Thyroid gland (tissue), 4 donors: ENCODE data around the gene USP46. TPM values are rescaled to one million over a fixed set of nuclear protein-coding genes. Genes with fewer than 3 reads are reported as not detected.

Source experiments
- DNase-seq, 2 donors: peaks; one replicate each; pipeline ENCODE4 v3.0.0-alpha.2; 2019
- H3K27ac ChIP-seq, 3 donors: fragments of 200-600 bp; sonication (generic); 1 replicate in 2 of 3; 2 replicates in 1 of 3; pipeline ENCODE4 v1.5.1; 2016 to 2019; ENCODE audit warnings: mild to moderate bottlenecking in 1 of 3, moderate library complexity in 1 of 3
- H3K27me3 ChIP-seq: fragments of 200-600 bp; sonication (generic); one replicate; pipeline ENCODE4 v1.5.1; 2019
- H3K36me3 ChIP-seq, 2 donors: fragments of 200-600 bp; sonication (generic); one replicate each; pipeline ENCODE4 v1.5.1; 2016 to 2019
- H3K4me1 ChIP-seq, 2 donors: fragments of 200-600 bp; sonication (generic); one replicate each; pipeline ENCODE4 v1.5.1; 2017 to 2019
- H3K4me3 ChIP-seq, 3 donors: fragments of 200-600 bp; sonication (generic); replicated peaks in 1 of 3; 1 replicate in 2 of 3; 2 replicates in 1 of 3; pipeline ENCODE4 v1.5.1; 2016; ENCODE audit warnings: mild to moderate bottlenecking in 1 of 3
- H3K9me3 ChIP-seq: fragments of 200-600 bp; sonication (generic); one replicate; pipeline ENCODE4 v1.5.1; 2017
- CTCF ChIP-seq, 6 experiments: fragments of 200-600 bp in 3 of 6; fragments of 450-650 bp in 3 of 6; sonication (generic) in 3 of 6; IDR thresholded peaks; one replicate each; pipeline ENCODE4 v1.5.1; 2016 to 2019; ENCODE audit warnings: antibody characterized with exemption in 6 of 6, mild to moderate bottlenecking in 2 of 6, inconsistent platforms in 1 of 6, moderate library complexity in 1 of 6
- POLR2A ChIP-seq, 2 donors: fragments of 450-650 bp; IDR thresholded peaks; one replicate each; pipeline ENCODE4 v1.6.1; 2017; ENCODE audit warnings: antibody characterized with exemption in 2 of 2, mild to moderate bottlenecking in 2 of 2, moderate library complexity in 1 of 2
- WGBS, 2 donors: methylation state at CpG; one replicate each; pipeline ENCODE4 v1.1.5; 2017; 5-methylcytosine and 5-hydroxymethylcytosine counted together
- intact Hi-C: fragments of 100-400 bp; cut with DNase I; formaldehyde crosslinking; loops from one replicate; pipeline ENCODE4 v1.15.1; 2023
- total RNA-seq, 4 donors: library from RNA; depleted of rRNA; stranded (reverse); fragments of >200 nt; gene quantifications; one replicate each; pipeline ENCODE4 v1.2.3, GENCODE V29; 2016

USP46 gene
- total RNA-seq, 4 donors from 2014 or later = 10.8 to 17.6 (median 14.2) TPM

GRCh38 chr4:52619591-52619931 is 39.5 kb downstream of the USP46 start:
- Histone ChIP-seq H3K9me3 (no peaks in the 10 kb centered on the region), H3K27ac (no peak overlapping the region), H3K27me3 (no peaks in the 10 kb centered on the region), H3K4me3 (no peak overlapping the region), H3K4me1 (no peaks in the 10 kb centered on the region), H3K36me3 (no peaks in the 10 kb centered on the region)
- WGBS, 2 donors = 76 to 88% methylated on average over 2 of the region's 2 CpGs
- TF ChIP-seq CTCF (IDR thresholded peaks at IDR 0.05) = no peak
- TF ChIP-seq POLR2A (IDR thresholded peaks at IDR 0.05) = no peak
- intact Hi-C loops = no loop called here
- no peak for DNase-seq

- no peaks in the 10 kb centered on the region for H3K27me3 ChIP-seq
- no peaks in the 10 kb centered on the region for H3K9me3 ChIP-seq
- no peaks in the 10 kb centered on the region for H3K36me3 ChIP-seq
- no peak for DNase-seq
- TF ChIP-seq CTCF (IDR thresholded peaks at IDR 0.05) (no peak), POLR2A (IDR thresholded peaks at IDR 0.05) (no peak)
- intact Hi-C loops = no loop called here
- no peaks in the 10 kb centered on the region for H3K4me1 ChIP-seq
- 65 to 74% methylated on average over 3 of the region's 3 CpGs for WGBS, 2 donors
- no peak overlapping the region for H3K27ac ChIP-seq
- no peak overlapping the region for H3K4me3 ChIP-seq
Observed at GRCh38 chr4:52618795-52619590, 40.1 kb downstream of the USP46 start.

- H3K27ac ChIP-seq = no peak overlapping the region
- H3K36me3 ChIP-seq = no peaks in the 10 kb centered on the region
- H3K9me3 ChIP-seq = no peaks in the 10 kb centered on the region
- intact Hi-C loops = no loop called here
- no peaks in the 10 kb centered on the region for H3K27me3 ChIP-seq
- no peak overlapping the region for H3K4me3 ChIP-seq
- H3K4me1 ChIP-seq = no peaks in the 10 kb centered on the region
- no peak for DNase-seq
- WGBS, 2 donors = 54 to 61% methylated on average over 3 of the region's 3 CpGs
- TF ChIP-seq CTCF (IDR thresholded peaks at IDR 0.05) = no peak
- TF ChIP-seq POLR2A (IDR thresholded peaks at IDR 0.05) = no peak
Observed at GRCh38 chr4:52617336-52618020, 41.6 kb downstream of the USP46 start.

- no peak overlapping the region for H3K4me3 ChIP-seq
- H3K4me1 ChIP-seq = peaks cover 0 to 2% of the 10 kb centered on the region in 2 donors
- no peaks in the 10 kb centered on the region for H3K36me3 ChIP-seq
- intact Hi-C loops = no loop called here
- no peaks in the 10 kb centered on the region for H3K27me3 ChIP-seq
- no peak for DNase-seq
- no peak for TF ChIP-seq CTCF (IDR thresholded peaks at IDR 0.05)
- no peak for TF ChIP-seq POLR2A (IDR thresholded peaks at IDR 0.05)
- WGBS, 2 donors = 96 to 97% methylated on average over 1 of the region's 1 CpG
- H3K27ac ChIP-seq = no peak overlapping the region
- H3K9me3 ChIP-seq = no peaks in the 10 kb centered on the region
Observed at GRCh38 chr4:52614241-52614640, 44.9 kb downstream of the USP46 start.

- TF ChIP-seq POLR2A (IDR thresholded peaks at IDR 0.05) (no peak), CTCF (IDR thresholded peaks at IDR 0.05) (no peak)
- whole genome bisulfite sequencing, 2 donors = 100% methylated on average over 1 of the region's 1 CpG
- no peak overlapping the region for H3K27ac ChIP-seq
Observed at GRCh38 chr4:52612341-52612740, 46.8 kb downstream of the USP46 start.

More at GRCh38 chr4:52612341-52612740, 46.8 kb downstream of the USP46 start:
- intact Hi-C loops = no loop called here
- peaks cover 0 to 9% of the 10 kb centered on the region in 2 donors for H3K4me1 ChIP-seq
- no peaks in the 10 kb centered on the region for H3K27me3 ChIP-seq
- DNase-seq = no peak
- no peaks in the 10 kb centered on the region for H3K36me3 ChIP-seq
- no peak overlapping the region for H3K4me3 ChIP-seq
- no peaks in the 10 kb centered on the region for H3K9me3 ChIP-seq
